Skeletal muscle cell (primary cell): Measurements from ENCODE around the gene OR6C2.
"Not testable (repeated sequence)": the region's sequence is repeated elsewhere in the genome, so short reads cannot be mapped to it uniquely, and the experiment has no call there.

Experiments
- DNase-seq: peaks from one replicate; pipeline ENCODE4 v3.0.0-alpha.2; 2010; ENCODE audit warnings: low read depth
- H3K4me3 ChIP-seq: 2 replicates; pipeline ENCODE4 v1.5.1; 2011; ENCODE audit warnings: low read depth, mild to moderate bottlenecking, control low read depth, low read length, moderate library complexity

The OR6C2 gene

DNA sequence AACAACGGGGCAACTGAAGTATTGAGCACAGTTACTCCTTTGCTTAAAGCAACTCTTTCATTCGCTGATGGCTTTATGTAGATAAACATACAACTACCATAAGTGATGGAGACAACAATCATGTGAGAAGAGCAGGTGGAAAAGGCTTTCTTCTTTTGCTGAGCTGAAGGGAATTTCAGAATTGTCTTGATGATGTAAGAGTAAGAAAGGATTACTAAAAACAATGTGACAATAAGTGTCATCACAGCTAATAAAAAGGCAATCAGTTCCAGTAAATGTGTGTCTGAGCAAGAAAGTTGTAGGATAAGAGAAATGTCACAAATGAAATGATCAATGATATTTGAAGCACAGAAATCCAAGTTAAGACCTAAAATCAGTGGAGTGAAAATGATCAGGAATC, 25.4 kb downstream of the OR6C2 start:
- DNase-seq, result no peak
- no peak overlapping the region for H3K4me3 ChIP-seq

DNA sequence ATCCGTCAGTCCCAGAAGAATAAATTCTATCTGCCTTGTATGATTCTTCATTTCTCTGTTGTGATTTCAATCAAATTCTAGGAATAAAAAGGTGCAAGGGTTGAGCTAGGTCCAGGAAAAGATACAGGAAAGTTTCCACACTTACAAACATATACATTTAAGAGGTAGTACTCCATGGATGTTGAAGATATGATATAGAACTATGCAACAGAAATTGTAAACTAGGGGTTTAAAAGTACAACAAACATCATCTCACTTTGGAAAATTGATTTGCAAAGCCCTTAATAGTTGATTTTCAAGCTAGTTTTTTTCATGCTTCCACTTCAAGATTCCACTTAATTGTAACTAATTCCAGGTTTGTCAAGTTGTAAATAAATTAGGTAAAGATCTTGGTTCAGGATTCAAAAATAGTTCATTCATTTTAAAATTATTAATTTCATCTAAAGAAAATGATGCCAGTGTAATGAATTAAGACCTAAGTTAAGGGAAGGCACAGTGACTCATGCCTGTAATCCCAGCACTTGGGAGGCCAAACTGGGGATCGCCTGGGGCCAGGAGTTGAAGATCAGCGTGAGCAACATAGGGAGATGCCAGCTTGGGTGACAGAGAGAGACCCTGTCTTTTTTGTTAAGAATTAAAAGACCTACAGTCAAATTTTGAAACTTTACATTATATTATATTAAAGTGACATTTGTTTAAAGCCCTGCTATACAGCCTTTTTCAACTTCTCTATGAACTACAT, 26.4 kb downstream of the OR6C2 start, which contains the start of gene OR6C70:
OR6C70 (minus strand) TSS at position 51 of the 742 bp plus-strand sequence; CDS start at position 51, 0 bp downstream.
- DNase-seq, result no peak
- no peak within 1 kb of the TSS for H3K4me3 ChIP-seq

DNA sequence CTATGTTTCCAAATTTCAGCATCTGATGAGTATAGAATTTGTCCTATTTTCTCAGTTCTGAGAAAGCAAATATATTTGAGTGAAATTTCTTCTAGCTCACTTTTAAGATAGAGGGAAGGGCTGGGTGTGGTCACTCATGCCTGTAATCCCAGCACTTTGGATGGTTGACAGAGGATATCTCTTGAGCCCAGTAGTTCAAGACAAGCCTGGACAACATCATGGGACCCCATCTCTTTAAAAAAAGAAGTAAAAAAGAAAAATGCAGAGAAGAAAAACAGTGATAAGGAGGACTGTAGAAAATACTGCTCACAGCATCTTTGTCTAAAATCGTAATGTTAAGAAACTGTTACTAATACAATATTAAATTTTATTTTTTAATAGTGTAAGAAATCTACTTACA, 28.4 kb downstream of the OR6C2 start:
- no peak overlapping the region for H3K4me3 ChIP-seq
- no peak for DNase-seq

DNA sequence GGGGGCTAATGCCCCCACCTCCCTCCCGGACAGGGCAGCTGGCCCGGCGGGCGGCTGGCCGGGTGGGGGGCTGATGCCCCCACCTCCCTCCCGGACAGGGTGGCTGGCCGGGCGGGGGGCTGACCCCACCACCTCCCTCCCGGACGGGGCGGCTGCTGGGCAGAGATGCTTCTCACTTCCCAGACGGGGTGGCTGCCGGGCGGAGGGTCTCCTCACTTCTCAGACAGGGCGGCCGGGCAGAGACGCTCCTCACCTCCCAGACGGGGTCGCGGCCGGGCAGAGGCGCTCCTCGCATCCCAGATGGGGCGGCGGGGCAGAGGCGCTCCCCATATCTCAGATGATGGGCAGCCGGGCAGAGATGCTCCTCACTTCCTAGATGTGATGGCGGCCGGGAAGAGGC, 35.3 kb downstream of the OR6C2 start:
- H3K4me3 ChIP-seq, DNase-seq: not testable (repeated sequence)

DNA sequence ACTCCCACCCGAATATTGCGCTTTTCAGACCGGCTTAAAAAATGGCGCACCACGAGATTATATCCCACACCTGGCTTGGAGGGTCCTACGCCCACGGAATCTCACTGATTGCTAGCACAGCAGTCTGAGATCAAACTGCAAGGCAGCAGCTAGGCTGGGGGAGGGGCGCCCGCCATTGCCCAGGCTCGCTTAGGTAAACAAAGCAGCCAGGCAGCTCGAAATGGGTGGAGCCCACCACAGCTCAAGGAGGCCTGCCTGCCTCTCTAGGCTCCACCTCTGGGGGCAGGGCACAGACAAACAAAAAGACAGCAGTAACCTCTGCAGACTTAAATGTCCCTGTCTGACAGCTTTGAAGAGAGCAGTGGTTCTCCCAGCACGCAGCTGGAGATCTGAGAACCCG, 40.4 kb downstream of the OR6C2 start:
- not testable (repeated sequence) for DNase-seq, H3K4me3 ChIP-seq

DNA sequence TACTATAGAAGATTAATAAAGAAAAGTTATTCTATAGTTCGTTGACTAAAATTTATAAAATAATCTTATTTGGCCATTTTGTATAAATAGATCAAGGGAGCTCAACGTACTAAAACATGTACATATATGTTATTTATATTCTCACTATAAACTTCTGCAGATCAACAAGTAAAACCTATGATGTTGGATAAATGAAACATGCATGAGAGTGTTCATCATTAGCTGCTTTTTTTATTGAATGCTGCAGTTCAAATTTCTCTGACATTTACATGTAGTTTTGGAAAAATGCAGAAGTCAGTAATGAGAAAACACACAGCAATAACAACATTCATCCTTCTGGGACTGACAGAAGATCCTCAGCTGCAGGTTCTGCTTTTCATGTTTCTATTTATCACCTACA, 48.2 kb downstream of the OR6C2 start, which contains the start of gene OR6C68:
OR6C68 (plus strand) TSS at position 301 of the 400 bp plus-strand sequence; CDS start at position 301, 0 bp downstream.
- DNase-seq, result no peak
- no peak within 1 kb of the TSS for H3K4me3 ChIP-seq

DNA sequence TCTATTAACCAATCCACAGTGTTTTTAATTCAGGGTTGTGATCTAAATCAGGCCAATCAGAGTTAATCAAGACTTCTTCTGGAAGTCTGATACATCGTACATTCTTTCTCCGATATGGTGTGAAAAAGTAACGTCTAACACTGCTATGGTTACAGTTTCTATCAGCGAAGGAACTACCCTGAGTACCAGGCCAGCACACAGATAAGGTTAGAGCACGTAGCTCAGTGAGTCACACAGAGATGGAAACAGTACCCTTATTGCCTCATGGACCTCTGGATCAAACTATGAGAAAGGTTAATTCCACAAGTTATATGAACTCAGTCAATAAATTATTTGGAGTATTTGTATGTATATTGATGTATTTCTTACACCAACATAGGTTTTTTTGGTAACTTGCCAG, 51.6 kb downstream of the OR6C2 start:
- no peak overlapping the region for H3K4me3 ChIP-seq
- no peak for DNase-seq

DNA sequence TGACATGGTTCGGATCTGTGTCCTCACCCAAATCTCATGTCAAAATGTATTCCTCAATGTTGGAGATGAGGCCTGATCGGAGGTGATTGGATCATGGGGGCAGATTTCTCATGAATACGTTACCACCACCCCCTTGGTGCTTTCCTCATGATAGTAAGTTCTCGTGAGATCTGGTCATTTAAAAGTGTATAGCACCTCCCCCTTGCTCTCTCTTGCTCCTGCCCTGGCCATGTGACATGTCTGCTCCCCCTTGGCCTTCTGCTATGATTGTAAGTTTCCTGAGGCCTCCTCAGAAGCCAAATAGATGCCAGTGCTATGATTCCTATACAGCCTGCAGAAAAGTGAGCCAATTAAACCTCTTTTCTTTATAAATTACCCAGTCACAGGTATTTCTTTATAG, 55.4 kb downstream of the OR6C2 start:
- no peak overlapping the region for H3K4me3 ChIP-seq
- no peak for DNase-seq

DNA sequence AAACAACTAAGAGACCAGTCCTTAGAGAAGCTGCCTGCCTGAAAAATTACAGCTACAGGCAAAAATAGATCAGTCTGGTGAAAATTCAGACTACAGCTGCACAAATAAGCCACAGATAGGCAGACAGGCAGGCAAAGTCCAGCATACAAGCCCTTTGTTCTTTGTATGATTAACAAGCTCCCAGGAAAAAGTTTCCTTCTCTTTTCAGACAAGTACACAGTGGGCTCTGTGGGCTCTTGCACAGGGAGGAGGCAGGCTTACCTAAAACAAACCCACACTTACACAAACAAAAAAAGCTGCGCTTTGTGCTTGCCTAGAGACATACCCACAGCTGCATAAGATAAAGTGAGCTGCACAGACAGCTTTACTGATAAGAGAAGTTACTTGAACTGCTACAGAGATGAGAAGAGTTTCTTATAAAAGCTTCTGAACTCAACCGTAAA, 56.0 kb downstream of the OR6C2 start:
- H3K4me3 ChIP-seq, result no peak overlapping the region
- no peak for DNase-seq

DNA sequence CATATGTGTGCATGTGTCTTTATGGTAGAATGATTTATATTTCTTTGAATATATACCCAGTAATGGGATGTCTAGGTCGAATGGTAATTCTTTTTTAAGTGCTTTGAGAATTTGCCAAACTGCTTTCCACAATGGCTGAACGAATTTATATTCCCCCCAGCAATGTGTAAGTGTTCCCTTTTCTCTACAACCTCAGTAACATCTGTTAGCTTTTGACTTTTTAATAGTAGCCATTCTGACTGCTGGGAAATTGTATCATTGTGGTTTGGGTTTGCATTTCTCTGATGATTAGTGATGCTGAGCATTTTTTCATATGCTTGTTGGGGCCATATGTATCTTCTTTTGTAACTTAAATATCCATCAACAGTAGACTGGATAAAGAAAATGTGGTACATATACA, 57.7 kb downstream of the OR6C2 start:
- no peak overlapping the region for H3K4me3 ChIP-seq
- DNase-seq, result no peak
